ENCODE measurements around the gene GPR160.

- TF ChIP-seq ZNF687 (IDR thresholded peaks at IDR 0.05) (no peak), GABPA (IDR thresholded peaks at IDR 0.05; ENCODE audit: low read depth) (no peak), CTCF (IDR thresholded peaks at IDR 0.05 in 2 of 3, conservative IDR thresholded peaks at IDR 0.05 in 1 of 3; ENCODE audit: control insufficient read depth in 2 of 3, extremely low read depth in 1 of 3, insufficient read depth in 1 of 3, low read depth in 3 of 3, low read length in 3 of 3) (no peak), ZBTB40 (IDR thresholded peaks at IDR 0.05; ENCODE audit: borderline replicate concordance) (no peak), YY1 (IDR thresholded peaks at IDR 0.05; ENCODE audit: low read depth, low read length) (no peak), USF2 (IDR thresholded peaks at IDR 0.05; ENCODE audit: borderline replicate concordance, low read depth, low read length) (no peak), ESRRA (IDR thresholded peaks at IDR 0.05; ENCODE audit: low read length) (no peak), SMC3 (IDR thresholded peaks at IDR 0.05; ENCODE audit: borderline replicate concordance, low read length) (no peak), EP300 (IDR thresholded peaks at IDR 0.05; ENCODE audit: borderline replicate concordance in 1 of 2, control insufficient read depth in 1 of 2, low read depth in 2 of 2, low read length in 2 of 2) (no peak), CBFB (IDR thresholded peaks at IDR 0.05; ENCODE audit: low read depth) (no peak)
These were observed 6.5 kb downstream of the GPR160 start for GRCh38 chr3:170044271-170044670.
